PC-9 (cell line): ENCODE measurements around the gene SUSD5. TPM values are rescaled to one million over a fixed set of nuclear protein-coding genes. Genes with fewer than 3 reads are reported as not detected.

Experiments used
- BruUV-seq: library from RNA; stranded (reverse); fragments of 400-500 nt; replicated peaks from 2 replicates; lab custom pipeline; 2021; lab: Mats Ljungman, UMichigan
- CTCF ChIA-PET: fragments of 300-600 bp; sonication (Branson Sonifier 250); formaldehyde crosslinking; loops from one replicate; lab custom pipeline; 2022; ENCODE audit warnings: antibody characterized with exemption; lab: Charles Lee
- POLR2A ChIA-PET: fragments of 300-600 bp; sonication (Branson Sonifier 250); formaldehyde crosslinking; loops from one replicate; lab custom pipeline; 2022; ENCODE audit warnings: antibody characterized with exemption; ENCODE audit not compliant: unreplicated experiment; lab: Charles Lee
- DNase-seq, 2 experiments: peaks; one replicate each; pipeline versions ENCODE4 v3.0.0 to v3.0.0-alpha.2; 2015 to 2022; ENCODE audit warnings: mixed read lengths in 1 of 2
- H2AFZ ChIP-seq: fragments of 200-600 bp; sonication (generic); 2 replicates; pipeline ENCODE4 v1.8.1; 2017; ENCODE audit warnings: antibody characterized with exemption
- H3F3A ChIP-seq: fragments of 200-600 bp; sonication (generic); 2 replicates; pipeline ENCODE4 v1.8.1; 2017; ENCODE audit warnings: antibody characterized with exemption, mild to moderate bottlenecking, low read depth; ENCODE audit not compliant: insufficient read depth
- H3K27ac ChIP-seq: fragments of 200-600 bp; sonication (generic); 2 replicates; pipeline ENCODE4 v1.6.1; 2016; ENCODE audit warnings: mixed run types
- H3K27me3 ChIP-seq: fragments of 200-600 bp; sonication (generic); 2 replicates; pipeline ENCODE4 v1.6.1; 2016; ENCODE audit warnings: low read depth, mixed run types; ENCODE audit not compliant: insufficient read depth
- H3K36me3 ChIP-seq: fragments of 200-600 bp; sonication (generic); 2 replicates; pipeline ENCODE4 v1.6.1; 2016; ENCODE audit warnings: low read depth, mixed run types
- H3K4me1 ChIP-seq: fragments of 200-600 bp; sonication (generic); replicated peaks from 2 replicates; pipeline ENCODE4 v1.6.1; 2016; ENCODE audit warnings: mixed run types; ENCODE audit not compliant: insufficient read depth
- H3K4me2 ChIP-seq: fragments of 200-600 bp; sonication (generic); 2 replicates; pipeline ENCODE4 v1.6.1; 2017; ENCODE audit warnings: mixed run types
- H3K4me3 ChIP-seq: fragments of 200-600 bp; sonication (generic); 2 replicates; pipeline ENCODE4 v1.6.1; 2016; ENCODE audit warnings: mixed run types
- H3K79me2 ChIP-seq: fragments of 200-600 bp; sonication (generic); 2 replicates; pipeline ENCODE4 v1.6.1; 2017; ENCODE audit warnings: low read depth, mixed run types
- H3K9me2 ChIP-seq: fragments of 200-600 bp; sonication (generic); 2 replicates; pipeline ENCODE4 v1.8.1; 2017; ENCODE audit warnings: mild to moderate bottlenecking; ENCODE audit not compliant: insufficient read depth
- H3K9me3 ChIP-seq: fragments of 200-600 bp; sonication (generic); 2 replicates; pipeline ENCODE4 v1.8.1; 2016; ENCODE audit warnings: low read depth; ENCODE audit not compliant: insufficient read depth
- H4K20me1 ChIP-seq: fragments of 200-600 bp; sonication (generic); 2 replicates; pipeline ENCODE4 v1.8.1; 2017; ENCODE audit not compliant: insufficient read depth
- EZH2 ChIP-seq: fragments of 200-600 bp; sonication (generic); IDR thresholded peaks from 2 replicates; pipeline ENCODE4 v1.8.0; 2017; ENCODE audit warnings: antibody characterized with exemption, low read depth
- intact Hi-C: fragments of 100-400 bp; cut with micrococcal nuclease; formaldehyde crosslinking; loops from one replicate; pipeline ENCODE4 v1.10.0; 2022; ENCODE audit not compliant: unreplicated experiment
- total RNA-seq: library from RNA; stranded (reverse); gene quantifications from 2 replicates; pipeline ENCODE4 v1.2.3, GENCODE V29; 2021
- TF ChIP-seq, protein P1 (sequence below): fragments of 200-600 bp; sonication (generic); conservative IDR thresholded peaks from 2 replicates; pipeline ENCODE4 v1.6.1; 2017; ENCODE audit warnings: mixed run types, antibody characterized with exemption, mild to moderate bottlenecking, moderate library complexity

SUSD5 gene
- total RNA-seq, 1 experiment from 2014 or later: 0.35 TPM

DNA sequence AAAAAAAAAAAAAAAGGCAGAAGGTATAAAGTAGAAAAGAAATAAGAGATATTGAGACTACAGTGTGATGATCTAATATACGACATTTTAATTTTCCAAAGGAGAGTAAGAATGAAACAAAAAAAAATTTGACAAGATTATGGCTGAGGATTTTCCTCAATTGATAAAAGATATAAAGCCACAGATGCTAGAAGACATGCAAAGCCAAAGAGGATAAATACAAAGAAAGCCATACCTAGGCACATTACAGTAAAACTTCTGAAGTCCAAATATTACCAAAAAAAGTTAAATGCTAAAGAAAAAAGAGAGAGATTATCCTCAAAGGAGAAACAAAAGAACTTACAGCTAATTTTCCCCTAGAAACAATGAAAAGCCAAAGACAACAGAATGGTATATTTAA, 20.3 kb upstream of the SUSD5 start:
- H3K4me3 ChIP-seq: no peak overlapping the region
- TF ChIP-seq, protein P1, sequence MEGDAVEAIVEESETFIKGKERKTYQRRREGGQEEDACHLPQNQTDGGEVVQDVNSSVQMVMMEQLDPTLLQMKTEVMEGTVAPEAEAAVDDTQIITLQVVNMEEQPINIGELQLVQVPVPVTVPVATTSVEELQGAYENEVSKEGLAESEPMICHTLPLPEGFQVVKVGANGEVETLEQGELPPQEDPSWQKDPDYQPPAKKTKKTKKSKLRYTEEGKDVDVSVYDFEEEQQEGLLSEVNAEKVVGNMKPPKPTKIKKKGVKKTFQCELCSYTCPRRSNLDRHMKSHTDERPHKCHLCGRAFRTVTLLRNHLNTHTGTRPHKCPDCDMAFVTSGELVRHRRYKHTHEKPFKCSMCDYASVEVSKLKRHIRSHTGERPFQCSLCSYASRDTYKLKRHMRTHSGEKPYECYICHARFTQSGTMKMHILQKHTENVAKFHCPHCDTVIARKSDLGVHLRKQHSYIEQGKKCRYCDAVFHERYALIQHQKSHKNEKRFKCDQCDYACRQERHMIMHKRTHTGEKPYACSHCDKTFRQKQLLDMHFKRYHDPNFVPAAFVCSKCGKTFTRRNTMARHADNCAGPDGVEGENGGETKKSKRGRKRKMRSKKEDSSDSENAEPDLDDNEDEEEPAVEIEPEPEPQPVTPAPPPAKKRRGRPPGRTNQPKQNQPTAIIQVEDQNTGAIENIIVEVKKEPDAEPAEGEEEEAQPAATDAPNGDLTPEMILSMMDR: no peak
- TF ChIP-seq EZH2: no peak
- no peaks in the 10 kb centered on the region for H4K20me1 ChIP-seq
- H3K36me3 ChIP-seq: no peaks in the 10 kb centered on the region
- intact Hi-C loops: no loop called here
- H3K9me2 ChIP-seq: no peaks in the 10 kb centered on the region
- H3F3A ChIP-seq: no peaks in the 10 kb centered on the region
- no peak for DNase-seq
- H3K4me2 ChIP-seq: no peak overlapping the region
- no peaks in the 10 kb centered on the region for H3K4me1 ChIP-seq
- H2AFZ ChIP-seq: no peak overlapping the region
- H3K79me2 ChIP-seq: no peaks in the 10 kb centered on the region
- CTCF ChIA-PET: no interaction called here
- no peaks in the 10 kb centered on the region for H3K27me3 ChIP-seq
- H3K9me3 ChIP-seq: no peaks in the 10 kb centered on the region
- POLR2A ChIA-PET: no interaction called here
- no peak overlapping the region for H3K27ac ChIP-seq
- BruUV-seq: no TSS peak

DNA sequence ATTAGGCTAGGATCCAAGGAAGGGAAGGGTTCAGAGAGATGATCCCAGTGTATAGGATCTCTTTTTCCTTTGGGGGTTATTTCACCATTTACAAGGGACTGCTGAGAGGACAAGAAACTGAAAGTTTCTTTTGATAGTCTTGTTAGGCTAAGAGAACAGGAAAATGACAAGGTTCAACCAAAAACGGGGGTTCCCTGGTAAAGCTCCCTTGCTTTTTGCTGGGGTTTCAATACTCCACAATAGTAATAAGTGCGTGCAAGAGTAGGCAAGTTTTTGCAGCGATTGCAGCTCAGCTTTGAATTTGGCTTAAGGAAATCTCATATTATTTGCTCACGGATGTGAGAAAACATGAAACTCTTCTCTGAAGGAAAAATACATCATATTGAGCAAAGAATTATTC, 18.8 kb upstream of the SUSD5 start:
- Histone ChIP-seq H3F3A (no peaks in the 10 kb centered on the region), H2AFZ (no peak overlapping the region), H3K9me3 (no peaks in the 10 kb centered on the region), H3K4me3 (no peak overlapping the region), H3K36me3 (no peaks in the 10 kb centered on the region), H3K27ac (no peak overlapping the region), H3K4me1 (no peaks in the 10 kb centered on the region), H3K9me2 (no peaks in the 10 kb centered on the region), H3K79me2 (no peaks in the 10 kb centered on the region), H3K27me3 (no peaks in the 10 kb centered on the region), H4K20me1 (no peaks in the 10 kb centered on the region), H3K4me2 (no peak overlapping the region)
- TF ChIP-seq, protein P1: no peak
- TF ChIP-seq EZH2: no peak
- CTCF ChIA-PET: no interaction called here
- intact Hi-C loops: no loop called here
- no peak for DNase-seq
- no TSS peak for BruUV-seq
- POLR2A ChIA-PET: no interaction called here

DNA sequence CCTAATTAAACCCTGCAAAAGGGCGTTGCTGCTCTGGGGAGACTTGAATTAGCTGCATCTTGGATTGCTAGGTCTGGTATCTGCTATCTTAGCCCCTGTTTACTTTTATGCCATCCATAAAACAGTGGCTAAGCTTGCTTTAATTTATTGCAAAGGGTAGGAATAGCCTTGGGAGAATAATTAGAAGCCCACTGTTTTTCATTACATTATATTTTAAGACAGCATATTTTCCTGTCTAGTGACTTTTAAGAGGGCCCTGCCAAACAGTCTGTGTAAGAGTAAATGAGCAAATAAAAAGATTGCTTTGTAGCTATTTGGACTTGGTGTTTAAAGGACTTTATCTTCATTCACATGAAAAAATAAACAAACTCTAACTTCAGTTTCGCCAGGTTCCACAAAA, 17.4 kb upstream of the SUSD5 start:
- no peaks in the 10 kb centered on the region for H3K9me3 ChIP-seq
- no peaks in the 10 kb centered on the region for H3K9me2 ChIP-seq
- H3K36me3 ChIP-seq: no peaks in the 10 kb centered on the region
- H2AFZ ChIP-seq: no peak overlapping the region
- no peak overlapping the region for H3K4me3 ChIP-seq
- ChIA-PET POLR2A (no interaction called here), CTCF (no interaction called here)
- H3K27me3 ChIP-seq: no peaks in the 10 kb centered on the region
- DNase-seq: no peak
- intact Hi-C loops: no loop called here
- no peaks in the 10 kb centered on the region for H3K4me1 ChIP-seq
- no peaks in the 10 kb centered on the region for H4K20me1 ChIP-seq
- H3K27ac ChIP-seq: no peak overlapping the region
- BruUV-seq: no TSS peak
- H3F3A ChIP-seq: no peaks in the 10 kb centered on the region
- no peaks in the 10 kb centered on the region for H3K79me2 ChIP-seq
- TF ChIP-seq EZH2: no peak
- TF ChIP-seq, protein P1: no peak
- H3K4me2 ChIP-seq: no peak overlapping the region
